ENCODE data around the gene UNG. TPM values are rescaled to one million over a fixed set of nuclear protein-coding genes. Genes with fewer than 3 reads are reported as not detected.

UNG gene
- polyA plus RNA-seq, 1 of the 3 experiments (the other 2 are of a cell fraction): 33.2 TPM

DNA sequence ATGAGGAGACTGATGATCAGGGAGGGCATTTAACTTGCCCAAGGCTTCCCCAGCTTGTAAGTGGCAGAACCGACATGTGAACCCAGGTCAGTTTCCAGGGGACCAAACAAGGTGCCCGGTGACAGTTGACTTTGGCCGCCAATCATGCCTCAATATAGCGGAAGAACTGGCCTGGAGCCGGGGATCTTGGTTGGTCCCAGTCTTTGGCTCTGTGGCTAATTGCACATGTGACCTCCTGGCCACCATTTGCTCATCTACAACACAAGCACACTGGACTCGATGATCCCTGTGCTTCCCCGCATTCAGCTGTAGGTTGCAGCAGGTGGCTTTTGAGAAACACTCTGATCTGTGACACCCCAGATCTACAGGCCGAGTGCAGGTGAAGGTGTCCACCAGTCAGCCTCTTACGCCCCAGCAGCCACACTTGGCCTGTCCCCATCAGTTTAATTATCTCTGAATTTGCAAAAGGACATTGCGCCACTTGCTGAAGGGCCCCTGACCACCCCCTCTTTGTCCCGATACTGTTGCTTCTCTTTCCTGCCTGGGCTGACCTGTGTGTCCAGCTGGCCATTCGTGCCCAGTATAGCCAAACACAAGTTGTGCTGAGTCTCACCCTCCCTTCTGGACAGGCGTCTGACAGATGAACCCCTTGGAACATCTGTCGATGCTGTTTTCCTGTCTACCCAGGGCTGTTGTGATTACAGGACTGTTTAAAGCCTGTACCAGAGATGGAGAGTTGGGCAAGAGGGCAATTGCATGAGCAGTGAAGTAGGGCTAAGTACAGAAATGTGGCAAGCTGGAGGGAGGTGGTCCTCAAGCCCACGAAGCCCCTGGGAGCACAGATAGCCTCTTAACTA, 33.1 kb downstream of the UNG start:
- no peak for DNase-seq
- Histone ChIP-seq H2AFZ (ENCODE audit: low read depth) (no peak overlapping the region), H3K4me1 (ENCODE audit: control insufficient read depth in 1 of 2, insufficient read depth in 2 of 2, low read depth in 1 of 2, low read length in 1 of 2) (peaks cover 0 to 7% of the 10 kb centered on the region in 2 experiments; a peak in 1 of 4 replicates), H3F3A (replicated peaks; ENCODE audit: insufficient read depth) (no peaks in the 10 kb centered on the region), H4K20me1 (ENCODE audit: insufficient read depth) (no peaks in the 10 kb centered on the region), H3K36me3 (replicated peaks in 1 of 2; ENCODE audit: control insufficient read depth in 1 of 2, insufficient read depth in 2 of 2, low read length in 1 of 2) (no peaks in the 10 kb centered on the region), H3K9ac (no peak overlapping the region), H3K4me2 (no peak overlapping the region), H3K27ac (ENCODE audit: low read depth in 2 of 2, low read length in 1 of 2) (no peak overlapping the region), H3K4me3 (ENCODE audit: low read depth in 2 of 2, low read length in 1 of 2) (no peak overlapping the region), H3K9me3 (no peaks in the 10 kb centered on the region), H3K79me2 (ENCODE audit: insufficient read depth) (no peaks in the 10 kb centered on the region), H3K9me2 (no peaks in the 10 kb centered on the region), H3K27me3 (ENCODE audit: insufficient read depth) (no peaks in the 10 kb centered on the region)
- POLR2A ChIA-PET: no interaction called here
- WGBS (ENCODE audit: low lambda C conversion rate): 81% methylated on average over 15 of the region's 15 CpGs
- TF ChIP-seq TCF12 (IDR thresholded peaks at IDR 0.05) (no peak), ELF1 (IDR thresholded peaks at IDR 0.05) (no peak), RCOR1 (IDR thresholded peaks at IDR 0.05; ENCODE audit: low read length) (no peak)
- TF ChIP-seq, protein P1, sequence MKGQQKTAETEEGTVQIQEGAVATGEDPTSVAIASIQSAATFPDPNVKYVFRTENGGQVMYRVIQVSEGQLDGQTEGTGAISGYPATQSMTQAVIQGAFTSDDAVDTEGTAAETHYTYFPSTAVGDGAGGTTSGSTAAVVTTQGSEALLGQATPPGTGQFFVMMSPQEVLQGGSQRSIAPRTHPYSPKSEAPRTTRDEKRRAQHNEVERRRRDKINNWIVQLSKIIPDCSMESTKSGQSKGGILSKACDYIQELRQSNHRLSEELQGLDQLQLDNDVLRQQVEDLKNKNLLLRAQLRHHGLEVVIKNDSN (IDR thresholded peaks at IDR 0.05; ENCODE audit: borderline replicate concordance, low read depth): no peak
- CTCF ChIA-PET: interaction anchor here (0.5 to 2.5 kb wide), 4 partner anchors 19 to 263 kb away, joined by 3 to 8 read pairs (median 3); no protein-coding TSS in a partner anchor

DNA sequence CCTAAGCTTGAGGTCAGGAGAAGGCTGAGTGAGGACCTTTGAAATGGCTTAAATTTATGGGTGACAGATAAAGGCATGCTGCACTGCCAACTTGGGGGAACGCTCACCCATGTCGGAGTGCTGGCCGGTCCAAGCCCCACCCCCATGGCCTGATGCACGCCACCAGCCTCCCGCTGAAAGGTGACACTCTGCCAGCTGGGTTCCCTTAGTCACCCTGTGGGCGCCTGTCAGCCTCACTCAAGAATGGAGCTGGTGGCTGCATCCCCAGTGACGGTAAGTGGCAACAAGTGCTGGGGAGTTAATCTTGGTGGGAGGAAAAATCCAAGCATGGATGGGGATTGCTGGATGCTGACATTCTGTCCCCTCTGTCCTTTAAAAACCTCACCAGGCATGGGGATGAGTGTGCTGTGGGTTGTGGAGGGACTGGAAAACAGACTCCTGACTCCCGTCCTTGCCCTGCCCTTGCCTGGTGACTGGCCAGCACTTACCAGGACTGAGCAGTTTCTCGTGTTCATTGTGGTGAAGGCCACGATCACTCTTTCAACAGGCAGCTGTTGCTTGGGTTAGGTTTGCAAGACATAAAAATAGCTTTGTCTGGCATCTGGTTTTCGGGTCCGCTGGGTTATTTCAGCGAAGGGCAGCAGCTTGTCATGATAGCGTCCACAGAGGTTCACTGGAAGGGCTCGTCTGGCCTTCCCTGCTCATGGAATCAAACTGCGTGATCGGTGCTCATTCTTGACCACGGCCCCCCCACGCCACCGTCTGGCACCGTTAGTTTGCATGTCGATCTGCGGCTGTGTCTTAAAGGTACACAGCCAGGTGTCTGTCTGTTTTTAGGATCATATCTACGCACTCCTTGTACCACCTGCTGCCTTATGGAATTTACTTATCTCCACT, 34.0 kb downstream of the UNG start:
- Histone ChIP-seq H4K20me1 (ENCODE audit: insufficient read depth) (no peaks in the 10 kb centered on the region), H2AFZ (ENCODE audit: low read depth) (no peak overlapping the region), H3K4me1 (ENCODE audit: control insufficient read depth in 1 of 2, insufficient read depth in 2 of 2, low read depth in 1 of 2, low read length in 1 of 2) (peaks cover 0 to 7% of the 10 kb centered on the region in 2 experiments; a peak in 1 of 4 replicates), H3K9me3 (no peaks in the 10 kb centered on the region), H3K79me2 (ENCODE audit: insufficient read depth) (no peaks in the 10 kb centered on the region), H3F3A (replicated peaks; ENCODE audit: insufficient read depth) (no peaks in the 10 kb centered on the region), H3K36me3 (replicated peaks in 1 of 2; ENCODE audit: control insufficient read depth in 1 of 2, insufficient read depth in 2 of 2, low read length in 1 of 2) (no peaks in the 10 kb centered on the region), H3K9me2 (no peaks in the 10 kb centered on the region), H3K9ac (no peak overlapping the region), H3K4me2 (no peak overlapping the region), H3K27ac (ENCODE audit: low read depth in 2 of 2, low read length in 1 of 2) (no peak overlapping the region), H3K27me3 (ENCODE audit: insufficient read depth) (no peaks in the 10 kb centered on the region), H3K4me3 (ENCODE audit: low read depth in 2 of 2, low read length in 1 of 2) (no peak overlapping the region)
- TF ChIP-seq, protein P2, sequence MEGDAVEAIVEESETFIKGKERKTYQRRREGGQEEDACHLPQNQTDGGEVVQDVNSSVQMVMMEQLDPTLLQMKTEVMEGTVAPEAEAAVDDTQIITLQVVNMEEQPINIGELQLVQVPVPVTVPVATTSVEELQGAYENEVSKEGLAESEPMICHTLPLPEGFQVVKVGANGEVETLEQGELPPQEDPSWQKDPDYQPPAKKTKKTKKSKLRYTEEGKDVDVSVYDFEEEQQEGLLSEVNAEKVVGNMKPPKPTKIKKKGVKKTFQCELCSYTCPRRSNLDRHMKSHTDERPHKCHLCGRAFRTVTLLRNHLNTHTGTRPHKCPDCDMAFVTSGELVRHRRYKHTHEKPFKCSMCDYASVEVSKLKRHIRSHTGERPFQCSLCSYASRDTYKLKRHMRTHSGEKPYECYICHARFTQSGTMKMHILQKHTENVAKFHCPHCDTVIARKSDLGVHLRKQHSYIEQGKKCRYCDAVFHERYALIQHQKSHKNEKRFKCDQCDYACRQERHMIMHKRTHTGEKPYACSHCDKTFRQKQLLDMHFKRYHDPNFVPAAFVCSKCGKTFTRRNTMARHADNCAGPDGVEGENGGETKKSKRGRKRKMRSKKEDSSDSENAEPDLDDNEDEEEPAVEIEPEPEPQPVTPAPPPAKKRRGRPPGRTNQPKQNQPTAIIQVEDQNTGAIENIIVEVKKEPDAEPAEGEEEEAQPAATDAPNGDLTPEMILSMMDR (IDR thresholded peaks at IDR 0.05): no peak
- no peak for TF ChIP-seq GABPA (IDR thresholded peaks at IDR 0.05; ENCODE audit: low read depth)
- TF ChIP-seq, protein P1 (IDR thresholded peaks at IDR 0.05; ENCODE audit: borderline replicate concordance, low read depth): no peak
- no peak for TF ChIP-seq FOSL2 (IDR thresholded peaks at IDR 0.05; ENCODE audit: borderline replicate concordance, low read depth)
- POLR2A ChIA-PET: no interaction called here
- 76% methylated on average over 16 of the region's 24 CpGs for WGBS (ENCODE audit: low lambda C conversion rate)
- peak; percentile 27 for DNase-seq
- CTCF ChIA-PET: interaction anchor here (1.0 to 2.1 kb wide), 7 partner anchors 9 to 341 kb away, joined by 3 to 9 read pairs (median 3); no protein-coding TSS in a partner anchor

Data from SK-N-SH (cell line).